K562 (cell line): Measurements from ENCODE around the gene EIPR1. TPM values are rescaled to one million over a fixed set of nuclear protein-coding genes. Genes with fewer than 3 reads are reported as not detected.

Experiments used
- ATAC-seq: fragments of 200-7000 bp; cut with Tn5 transposase; 3 replicates; pipeline ENCODE4 v1.9.1; 2020; ENCODE audit warnings: moderate library complexity
- BruUV-seq: library from RNA; stranded (reverse); fragments of 400-500 nt; replicated peaks from 2 replicates; lab custom pipeline; 2021; lab: Mats Ljungman, UMichigan
- CTCF ChIA-PET: fragments of 300-600 bp; formaldehyde crosslinking; extraction: SDS; loops from one replicate; lab custom pipeline; 2021; ENCODE audit warnings: low intra/inter-chr PET ratio; lab: Yijun Ruan, JAX
- POLR2A ChIA-PET: fragments of 300-600, 350-650 bp; sonication (Branson Sonifier 250); formaldehyde crosslinking; extraction: SDS; loops from one replicate; lab custom pipeline; 2021; ENCODE audit warnings: antibody characterized with exemption, inconsistent platforms; lab: Yijun Ruan, JAX
- DNase-seq, 4 experiments: peaks; one replicate each; pipeline versions ENCODE4 v3.0.0 to v3.0.0-alpha.2; 2011 to 2018; ENCODE audit warnings: low spot score in 3 of 4, mixed read lengths in 3 of 4; ENCODE audit errors: extremely low read depth in 1 of 4
- FAIRE-seq: peaks from 2 replicates; lab custom pipeline; 2011; peaks lifted over from hg19 to GRCh38; lab: Jason Lieb, UNC
- H2AFZ ChIP-seq: 2 replicates; pipeline ENCODE4 v1.6.0; 2011; ENCODE audit warnings: low read depth, low read length, control low read depth, inconsistent platforms
- H3K27ac ChIP-seq: fragments of 200-600 bp; 3 replicates; pipeline ENCODE4 v1.8.0; 2011; ENCODE audit warnings: low read depth, mild to moderate bottlenecking, control low read depth, inconsistent platforms, low read length, moderate library complexity, mixed read lengths; ENCODE audit errors: extremely low read depth
- H3K27me3 ChIP-seq, 2 experiments: fragments of 300-600 bp in 1 of 2; 2 replicates in 1 of 2; 3 replicates in 1 of 2; pipeline versions ENCODE4 v1.6.0 to v1.8.0; 2011; ENCODE audit warnings: inconsistent platforms in 2 of 2, low read length in 2 of 2, mild to moderate bottlenecking in 1 of 2, mixed read lengths in 1 of 2, moderate library complexity in 1 of 2; ENCODE audit not compliant: control insufficient read depth in 2 of 2, insufficient read depth in 2 of 2
- H3K36me3 ChIP-seq: fragments of 300-600 bp; 3 replicates; pipeline ENCODE4 v1.8.0; 2011; ENCODE audit warnings: mild to moderate bottlenecking, low read length, inconsistent platforms; ENCODE audit not compliant: control insufficient read depth, insufficient read depth
- H3K4me1 ChIP-seq, 2 experiments: fragments of 200-600 bp in 1 of 2; replicated peaks in 1 of 2; 2 replicates in 1 of 2; 3 replicates in 1 of 2; pipeline versions ENCODE4 v1.5.1 to v1.8.0; 2011; ENCODE audit warnings: inconsistent platforms in 2 of 2, low read length in 2 of 2, mild to moderate bottlenecking in 1 of 2, mixed read lengths in 1 of 2, moderate library complexity in 1 of 2; ENCODE audit not compliant: control insufficient read depth in 2 of 2, insufficient read depth in 2 of 2
- H3K4me2 ChIP-seq: 2 replicates; pipeline ENCODE4 v1.6.1; 2011; ENCODE audit warnings: low read length, control low read depth, inconsistent platforms, mixed read lengths; ENCODE audit not compliant: insufficient read depth
- H3K4me3 ChIP-seq: fragments of 200-600 bp; sonication (generic), shearing (Covaris generic); 2 replicates; pipeline ENCODE4 v1.5.1; 2016; ENCODE audit warnings: control low read depth, inconsistent platforms
- H3K79me2 ChIP-seq: fragments of 200-600 bp; 3 replicates; pipeline ENCODE4 v1.8.0; 2011; ENCODE audit warnings: low read length, inconsistent platforms; ENCODE audit not compliant: control insufficient read depth, insufficient read depth
- H3K9ac ChIP-seq, 2 experiments: 2 replicates each; pipeline versions ENCODE4 v1.6.0 to v1.6.1; 2011; ENCODE audit warnings: low read depth in 2 of 2, low read length in 2 of 2, control low read depth in 1 of 2, inconsistent platforms in 1 of 2, mild to moderate bottlenecking in 1 of 2, mixed read lengths in 1 of 2; ENCODE audit not compliant: insufficient read depth in 1 of 2
- H3K9me1 ChIP-seq: one replicate; pipeline ENCODE4 v1.6.0; 2011; ENCODE audit warnings: inconsistent platforms, mild to moderate bottlenecking, low read length, moderate library complexity; ENCODE audit not compliant: control insufficient read depth, insufficient read depth
- H3K9me3 ChIP-seq: replicated peaks from 2 replicates; pipeline ENCODE4 v1.5.1; 2011; ENCODE audit warnings: low read depth, low read length, inconsistent platforms; ENCODE audit not compliant: control insufficient read depth, insufficient read depth
- H4K20me1 ChIP-seq: replicated peaks from 2 replicates; pipeline ENCODE4 v1.6.1; 2011; ENCODE audit warnings: low read length, inconsistent platforms, mixed read lengths; ENCODE audit not compliant: control insufficient read depth, insufficient read depth
- CUX1 ChIP-seq: fragments of 200-800 bp; sonication (Bioruptor generic); IDR thresholded peaks from 2 replicates; pipeline ENCODE4 v1.6.1; 2016; ENCODE audit warnings: missing genetic modification characterization, missing compliant biosample characterization
- E2F6 ChIP-seq, 2 experiments: IDR thresholded peaks; 2 replicates each; pipeline ENCODE4 v1.6.1; 2011; ENCODE audit warnings: borderline replicate concordance in 1 of 2, control low read depth in 1 of 2, low read depth in 1 of 2, low read length in 1 of 2, mild to moderate bottlenecking in 1 of 2, mixed read lengths in 1 of 2, moderate library complexity in 1 of 2; ENCODE audit not compliant: insufficient read depth in 1 of 2, insufficient read length in 1 of 2, poor library complexity in 1 of 2, severe bottlenecking in 1 of 2; ENCODE audit errors: extremely low read depth in 1 of 2
- EGR1 ChIP-seq: fragments of 450-650 bp; conservative IDR thresholded peaks from 2 replicates; pipeline ENCODE4 v1.6.1; 2017; ENCODE audit warnings: mild to moderate bottlenecking
- FOXP1 ChIP-seq: sonication (generic); formaldehyde crosslinking; IDR thresholded peaks from 2 replicates; pipeline ENCODE4 v1.8.0; 2022; ENCODE audit warnings: mild to moderate bottlenecking, missing genetic modification reagents
- FOXP4 ChIP-seq: sonication (generic); formaldehyde crosslinking; IDR thresholded peaks from 2 replicates; pipeline ENCODE4 v1.8.0; 2022; ENCODE audit warnings: mild to moderate bottlenecking, missing genetic modification reagents, borderline replicate concordance
- HNRNPUL1 ChIP-seq: fragments of 200-400 bp; formaldehyde crosslinking; IDR thresholded peaks from 2 replicates; pipeline ENCODE4 v1.6.1; 2017; ENCODE audit warnings: low read length
- ID3 ChIP-seq, 2 experiments: fragments of 250-450 bp in 1 of 2; fragments of 450-650 bp in 1 of 2; sonication (Bioruptor Pico) in 1 of 2; IDR thresholded peaks; 2 replicates each; pipeline versions ENCODE4 v1.6.1 to v1.8.0; 2016 to 2021; ENCODE audit warnings: mild to moderate bottlenecking in 2 of 2, moderate library complexity in 2 of 2, missing compliant biosample characterization in 1 of 2, missing genetic modification characterization in 1 of 2
- KLF1 ChIP-seq: fragments of 450-650 bp; IDR thresholded peaks from 2 replicates; pipeline ENCODE4 v1.6.1; 2016; ENCODE audit warnings: missing genetic modification characterization, missing compliant biosample characterization
- ZFX ChIP-seq: sonication (generic); formaldehyde crosslinking; IDR thresholded peaks from 2 replicates; pipeline ENCODE4 v1.8.0; 2022; ENCODE audit warnings: mild to moderate bottlenecking, missing genetic modification reagents, moderate library complexity
- ZNF12 ChIP-seq: sonication (generic); formaldehyde crosslinking; IDR thresholded peaks from 2 replicates; pipeline ENCODE4 v1.4.0; 2020; ENCODE audit warnings: mild to moderate bottlenecking, missing genetic modification reagents
- ZNF586 ChIP-seq: fragments of 450-650 bp; formaldehyde crosslinking; conservative IDR thresholded peaks from 2 replicates; pipeline ENCODE4 v1.4.0; 2020; ENCODE audit warnings: mild to moderate bottlenecking, moderate library complexity
- WGBS: fragments of 100-300 bp; shearing (Covaris generic); methylation state at CpG from one replicate; pipeline ENCODE4 v1.1.6; 2016; ENCODE audit warnings: low coverage, mixed read lengths; ENCODE audit not compliant: insufficient coverage; ENCODE audit errors: missing lambda C conversion rate; 5-methylcytosine and 5-hydroxymethylcytosine counted together
- in situ Hi-C: fragments of 300-500 bp; cut with MboI; formaldehyde crosslinking; loops from 4 replicates; pipeline ENCODE4 v1.15.0; 2018; ENCODE audit warnings: inconsistent platforms, mixed read lengths
- intact Hi-C: fragments of 100-400 bp; cut with micrococcal nuclease; formaldehyde crosslinking; loops from 2 replicates; pipeline ENCODE4 v1.14.2; 2022
- polyA plus RNA-seq, 8 experiments: library from polyadenylated mRNA; depleted of rRNA in 4 of 8; stranded (reverse) in 5 of 8; unstranded in 3 of 8; fragments of >200 nt; fragmentation: Nextera tagmentation in 2 of 8; fragmentation: Illumina TruSeq in 1 of 8; extraction: Ambion mirVana in 2 of 8; extraction: Trizol in 1 of 8; gene quantifications; 2 replicates each; pipeline versions ENCODE4 v1.2.1 to v1.2.3, GENCODE V29; 2011 to 2014; ENCODE audit warnings: inconsistent platforms in 1 of 8, missing spikeins in 1 of 8
- total RNA-seq, 7 experiments: library from RNA; depleted of rRNA in 6 of 7; stranded (reverse); fragments of >200 nt in 6 of 7; fragmentation: Illumina TruSeq in 2 of 7; extraction: Trizol in 2 of 7; gene quantifications; 2 replicates each; pipeline versions ENCODE4 v1.2.1 to v1.2.3, GENCODE V29; 2011 to 2021; ENCODE audit warnings: low replicate concordance in 1 of 7

Gene EIPR1
- total and polyA plus RNA-seq, 9 of the 15 experiments (the other 6 are each of a cell fraction or from before 2014, with no cell fraction given), result 19.9 to 54.4 (median 35.9) TPM

GRCh38 chr2:3189076-3189591 lies 188.5 kb downstream of the EIPR1 start:
- CTCF ChIA-PET, result no interaction called here
- 86% methylated on average over 23 of the region's 26 CpGs for WGBS
- FAIRE-seq, result no peak
- intact Hi-C loops (no loop called here), in situ Hi-C loops (no loop called here)
- Histone ChIP-seq H3K36me3 (peaks cover 34% of the 10 kb centered on the region; the same call in 2 of the 3 replicates), H3K4me1 (no peaks in the 10 kb centered on the region), H3K27ac (no peak overlapping the region), H3K9me3 (no peaks in the 10 kb centered on the region), H3K4me2 (no peak overlapping the region), H3K27me3 (no peaks in the 10 kb centered on the region), H3K9me1 (no peaks in the 10 kb centered on the region), H2AFZ (no peak overlapping the region), H3K9ac (no peak overlapping the region), H3K79me2 (no peaks in the 10 kb centered on the region), H4K20me1 (no peaks in the 10 kb centered on the region), H3K4me3 (no peak overlapping the region)
- POLR2A ChIA-PET, result interaction anchor here (0.6 kb wide), 4 partner anchors 15 to 245 kb away, joined by 3 to 4 read pairs (median 4); no protein-coding TSS in a partner anchor
- DNase-seq, result no peak
- BruUV-seq, result no TSS peak
- no peak for ATAC-seq
- TF ChIP-seq CUX1 (CRISPR knock-in tag), result no peak
- TF ChIP-seq EGR1, result no peak
- TF ChIP-seq HNRNPUL1, result no peak
- no peak for TF ChIP-seq E2F6 (IDR thresholded peaks at IDR 0.05; ENCODE audit: borderline replicate concordance in 1 of 2, extremely low read depth in 1 of 2, insufficient read depth in 1 of 2, insufficient read length in 1 of 2, low read depth in 1 of 2, low read length in 1 of 2, poor library complexity in 1 of 2, severe bottlenecking in 1 of 2)
- no peak for TF ChIP-seq ZNF12 (CRISPR knock-in tag)
- no peak for TF ChIP-seq FOXP4 (CRISPR knock-in tag)
- TF ChIP-seq ZNF586, result no peak
- TF ChIP-seq ID3 (CRISPR knock-in tag; IDR thresholded peaks at IDR 0.05), result no peak
- no peak for TF ChIP-seq ID3 (tag; IDR thresholded peaks at IDR 0.05)
- TF ChIP-seq FOXP1, result no peak
- TF ChIP-seq ZFX, result no peak
- TF ChIP-seq KLF1 (tag), result no peak
